HepG2 (cell line): ENCODE measurements around the gene ADAMTS17. TPM values are rescaled to one million over a fixed set of nuclear protein-coding genes. Genes with fewer than 3 reads are reported as not detected.

Experiments used
- ATAC-seq: fragments of 200-7000 bp; cut with Tn5 transposase; 3 replicates; pipeline ENCODE4 v1.9.1; 2020; ENCODE audit warnings: mild to moderate bottlenecking, moderate library complexity
- BruUV-seq: library from RNA; stranded (reverse); fragments of 400-500 nt; replicated peaks from 2 replicates; lab custom pipeline; 2021; lab: Mats Ljungman, UMichigan
- CTCF ChIA-PET: fragments of 300-600 bp; formaldehyde crosslinking; extraction: SDS; loops from one replicate; lab custom pipeline; 2021; ENCODE audit warnings: low total read pairs, inconsistent platforms, low intra/inter-chr PET ratio; lab: Yijun Ruan, JAX
- POLR2A ChIA-PET: fragments of 350-600 bp; sonication (Branson Sonifier 250); formaldehyde crosslinking; loops from one replicate; lab custom pipeline; 2020; ENCODE audit warnings: antibody characterized with exemption, inconsistent platforms; lab: Yijun Ruan, JAX
- DNase-seq: peaks from one replicate; pipeline ENCODE4 v3.0.0-alpha.2; 2015; ENCODE audit warnings: low spot score
- FAIRE-seq: peaks from 3 replicates; lab custom pipeline; 2011; peaks lifted over from hg19 to GRCh38; lab: Jason Lieb, UNC
- H2AFZ ChIP-seq: one replicate; pipeline ENCODE4 v1.6.1; 2011; ENCODE audit warnings: low read length, inconsistent platforms
- H3K27ac ChIP-seq: fragments of 300-600 bp; 3 replicates; pipeline ENCODE4 v1.8.0; 2011; ENCODE audit warnings: mixed run types, mild to moderate bottlenecking, mixed read lengths, low read length, inconsistent platforms; ENCODE audit not compliant: insufficient read depth; ENCODE audit errors: extremely low read length
- H3K27me3 ChIP-seq, 2 experiments: fragments of 200-600 bp in 1 of 2; 2 replicates in 1 of 2; 3 replicates in 1 of 2; pipeline versions ENCODE4 v1.6.0 to v1.8.0; 2011; ENCODE audit warnings: low read length in 2 of 2, mild to moderate bottlenecking in 2 of 2, moderate library complexity in 2 of 2, inconsistent platforms in 1 of 2; ENCODE audit not compliant: insufficient read depth in 2 of 2, control insufficient read depth in 1 of 2
- H3K36me3 ChIP-seq, 2 experiments: fragments of 200-600 bp in 1 of 2; replicated peaks in 1 of 2; 2 replicates in 1 of 2; 3 replicates in 1 of 2; pipeline versions ENCODE4 v1.5.1 to v1.8.0; 2011; ENCODE audit warnings: low read length in 2 of 2, inconsistent platforms in 1 of 2; ENCODE audit not compliant: insufficient read depth in 2 of 2, control insufficient read depth in 1 of 2
- H3K4me1 ChIP-seq: 2 replicates; pipeline ENCODE4 v1.5.1; 2012; ENCODE audit warnings: low read length, inconsistent platforms; ENCODE audit not compliant: insufficient read depth
- H3K4me2 ChIP-seq: 2 replicates; pipeline ENCODE4 v1.6.0; 2011; ENCODE audit warnings: low read depth, low read length, inconsistent platforms
- H3K4me3 ChIP-seq, 3 experiments: fragments of 200-600 bp in 1 of 3; sonication (generic), shearing (Covaris generic) in 1 of 3; replicated peaks in 1 of 3; 2 replicates each; pipeline ENCODE4 v1.5.1; 2011 to 2016; ENCODE audit warnings: low read length in 3 of 3, inconsistent platforms in 2 of 3, low read depth in 2 of 3, mild to moderate bottlenecking in 2 of 3, control low read depth in 1 of 3, mixed read lengths in 1 of 3; ENCODE audit not compliant: insufficient read depth in 1 of 3
- H3K79me2 ChIP-seq: one replicate; pipeline ENCODE4 v1.6.1; 2011; ENCODE audit warnings: low read length, inconsistent platforms; ENCODE audit not compliant: insufficient read depth
- H3K9ac ChIP-seq: 2 replicates; pipeline ENCODE4 v1.6.0; 2011; ENCODE audit warnings: mild to moderate bottlenecking, low read depth, low read length, inconsistent platforms; ENCODE audit not compliant: insufficient read depth
- H3K9me3 ChIP-seq: 2 replicates; pipeline ENCODE4 v1.5.1; 2012; ENCODE audit warnings: mild to moderate bottlenecking, low read length
- H4K20me1 ChIP-seq: 2 replicates; pipeline ENCODE4 v1.6.0; 2011; ENCODE audit warnings: inconsistent platforms, mild to moderate bottlenecking, low read length, moderate library complexity; ENCODE audit not compliant: insufficient read depth
- CEBPB ChIP-seq: IDR thresholded peaks from 2 replicates; pipeline ENCODE4 v1.6.1; 2011; ENCODE audit warnings: low read depth, low read length, improper control_type of control experiment, borderline replicate concordance
- NPAS2 ChIP-seq: sonication (generic); formaldehyde crosslinking; IDR thresholded peaks from 2 replicates; pipeline ENCODE4 v1.8.0; 2022; ENCODE audit warnings: mild to moderate bottlenecking, missing genetic modification reagents, borderline replicate concordance
- PAXIP1 ChIP-seq: sonication (generic); formaldehyde crosslinking; conservative IDR thresholded peaks from 2 replicates; pipeline ENCODE4 v1.4.0; 2020; ENCODE audit warnings: mild to moderate bottlenecking, missing genetic modification reagents, moderate library complexity
- SP5 ChIP-seq: IDR thresholded peaks from 2 replicates; pipeline ENCODE4 v1.6.1; 2016; ENCODE audit warnings: low read depth, borderline replicate concordance
- ZNF414 ChIP-seq: sonication (generic); formaldehyde crosslinking; IDR thresholded peaks from 2 replicates; pipeline ENCODE4 v1.5.0; 2020; ENCODE audit warnings: missing genetic modification reagents
- ZNF574 ChIP-seq: sonication (generic); formaldehyde crosslinking; IDR thresholded peaks from 2 replicates; pipeline ENCODE4 v1.4.0; 2020; ENCODE audit warnings: missing genetic modification reagents
- ZNF883 ChIP-seq: sonication (generic); formaldehyde crosslinking; IDR thresholded peaks from 2 replicates; pipeline ENCODE4 v1.5.1; 2020; ENCODE audit warnings: mild to moderate bottlenecking, missing genetic modification reagents; ENCODE audit errors: not compliant biosample characterization
- ZSCAN5A ChIP-seq: sonication (generic); formaldehyde crosslinking; IDR thresholded peaks from 2 replicates; pipeline ENCODE4 v1.8.0; 2022; ENCODE audit warnings: mild to moderate bottlenecking, missing genetic modification reagents, borderline replicate concordance
- WGBS: methylation state at CpG from one replicate; pipeline ENCODE4 v1.1.6; 2017; ENCODE audit warnings: low lambda C conversion rate; 5-methylcytosine and 5-hydroxymethylcytosine counted together
- in situ Hi-C: cut with HindIII; loops from 2 replicates; pipeline ENCODE4 v1.10.0; 2017; ENCODE audit warnings: low pct_unique_long_range_greater_than_20kb; ENCODE audit not compliant: extremely low pct_ligation_motif_present
- intact Hi-C: fragments of 100-400 bp; cut with micrococcal nuclease; formaldehyde crosslinking; loops from one replicate; pipeline ENCODE4 v1.10.0; 2022; ENCODE audit not compliant: unreplicated experiment
- polyA plus RNA-seq, 8 experiments: library from polyadenylated mRNA; depleted of rRNA in 3 of 8; stranded (reverse) in 7 of 8; unstranded in 1 of 8; fragments of >200 nt; fragmentation: Illumina TruSeq in 4 of 8; extraction: Trizol in 4 of 8; gene quantifications; 2 replicates each; pipeline versions ENCODE4 v1.2.1 to v1.2.3, GENCODE V29; 2011 to 2016; ENCODE audit warnings: low read depth in 4 of 8, missing spikeins in 1 of 8, mixed read lengths in 1 of 8; ENCODE audit not compliant: insufficient read depth in 1 of 8
- total RNA-seq, 5 experiments: library from RNA; depleted of rRNA; stranded (reverse); fragments of >200 nt; fragmentation: Illumina TruSeq; extraction: Trizol; gene quantifications; 2 replicates each; pipeline ENCODE4 v1.2.3, GENCODE V29; 2016; ENCODE audit warnings: low read depth in 1 of 5

The ADAMTS17 gene
- total and polyA plus RNA-seq, 2 of the 13 experiments (the other 11 are each of a cell fraction or from before 2014, with no cell fraction given) = 0.02 to 0.04 TPM

GRCh38 chr15:99976811-99977271 is 364.9 kb downstream of the ADAMTS17 start:
- Histone ChIP-seq H3K36me3 (no peaks in the 10 kb centered on the region), H4K20me1 (no peaks in the 10 kb centered on the region), H3K79me2 (no peaks in the 10 kb centered on the region), H3K27ac (no peak overlapping the region), H3K9me3 (no peaks in the 10 kb centered on the region), H3K4me1 (peaks cover 11% of the 10 kb centered on the region; the same call in 1 of the 2 replicates), H3K4me3 (no peak overlapping the region), H3K4me2 (peak overlapping the region; percentile 11; the same call in 1 of the 2 replicates), H2AFZ (no peak overlapping the region), H3K27me3 (no peaks in the 10 kb centered on the region; a peak in 2 of 5 replicates), H3K9ac (no peak overlapping the region)
- BruUV-seq = no TSS peak
- ChIA-PET CTCF (no interaction called here), POLR2A (no interaction called here)
- FAIRE-seq (no peak), ATAC-seq (peak; percentile 51), DNase-seq (no peak)
- 0% methylated on average over 4 of the region's 9 CpGs for WGBS
- intact Hi-C loops = no loop called here
- in situ Hi-C loops = no loop called here
- TF ChIP-seq CEBPB (peak; percentile 59; the same call in 1 of the 2 replicates), ZSCAN5A (CRISPR knock-in tag) (no peak)
- TF ChIP-seq, all 625 proteins: peak for 1

GRCh38 chr15:99976000-99976399 is 365.8 kb downstream of the ADAMTS17 start:
- H3K9me3 ChIP-seq = no peaks in the 10 kb centered on the region
- no peak overlapping the region for H3K27ac ChIP-seq
- ChIA-PET CTCF (no interaction called here), POLR2A (no interaction called here)
- DNase-seq = no peak
- no TSS peak for BruUV-seq
- H3K4me3 ChIP-seq = no peak overlapping the region
- no peaks in the 10 kb centered on the region for H3K36me3 ChIP-seq
- H3K9ac ChIP-seq = no peak overlapping the region
- in situ Hi-C loops (no loop called here), intact Hi-C loops (no loop called here)
- H4K20me1 ChIP-seq = no peaks in the 10 kb centered on the region
- ATAC-seq = peak; percentile 56
- no peaks in the 10 kb centered on the region; a peak in 2 of 5 replicates for H3K27me3 ChIP-seq
- no peak for FAIRE-seq
- H3K79me2 ChIP-seq = no peaks in the 10 kb centered on the region
- no peak overlapping the region for H3K4me2 ChIP-seq
- WGBS = 41% methylated on average over 9 of the region's 16 CpGs
- H3K4me1 ChIP-seq = peaks cover 11% of the 10 kb centered on the region; the same call in 1 of the 2 replicates
- H2AFZ ChIP-seq = no peak overlapping the region
- TF ChIP-seq ZNF414 (CRISPR knock-in tag) = no peak
- 0 out of 2 replicates have a peak, but pooled peaks have one; percentile 20 for TF ChIP-seq SP5
- TF ChIP-seq PAXIP1 (CRISPR knock-in tag) = no peak
- no peak for TF ChIP-seq NPAS2 (CRISPR knock-in tag)
- TF ChIP-seq ZNF574 (CRISPR knock-in tag) = peak; percentile 56; the same call in 1 of the 2 replicates
- no peak for TF ChIP-seq ZNF883
